RPMI8226 (cell line): ENCODE results near the gene DENND1A.
A peak's percentile ranks its signal among the peaks of the same experiment; 100 is the strongest.
"Not testable (repeated sequence)": the region's sequence is repeated elsewhere in the genome, so short reads cannot be mapped to it uniquely, and the experiment has no call there.

Source experiments
- DNase-seq: peaks from one replicate; pipeline ENCODE4 v3.0.0-alpha.2; 2015

The DENND1A gene

DNA sequence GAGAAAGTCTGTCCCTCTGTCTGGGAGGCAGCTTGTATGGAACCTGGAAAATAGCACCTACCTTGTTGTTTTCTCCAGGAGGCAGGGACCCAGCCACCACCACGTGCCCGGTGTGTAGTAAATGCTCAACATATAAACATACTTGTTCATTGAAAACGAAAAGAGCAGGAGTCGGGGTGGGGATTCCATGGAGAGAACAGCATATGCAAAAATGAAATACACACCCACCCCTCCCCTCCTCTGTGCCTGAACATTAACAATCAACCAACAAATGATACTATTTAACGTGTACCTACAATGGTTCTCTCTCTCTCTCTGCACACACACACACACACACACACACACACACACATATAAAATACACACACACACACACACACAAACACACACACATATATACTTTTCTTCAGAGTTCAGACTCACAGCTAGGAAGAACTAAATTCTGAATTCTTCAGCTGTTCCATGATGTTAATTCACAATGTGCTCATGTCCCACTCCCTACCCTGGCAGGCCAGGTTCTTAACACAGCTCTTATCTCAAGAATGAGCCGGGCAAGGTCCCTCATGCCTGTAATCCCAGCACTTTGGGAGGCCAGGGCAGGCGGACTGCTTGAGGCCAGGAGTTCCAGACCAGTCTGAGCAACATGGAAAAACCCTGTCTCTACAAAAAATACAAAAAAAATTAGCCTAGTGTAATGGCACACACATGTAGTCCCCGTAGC is 16.3 kb upstream of the DENND1A start:
- DNase-seq: no peak

- DNase-seq: no peak
Observed at GRCh38 chr9:123945532-123945931, 15.6 kb upstream of the DENND1A start.

DNA sequence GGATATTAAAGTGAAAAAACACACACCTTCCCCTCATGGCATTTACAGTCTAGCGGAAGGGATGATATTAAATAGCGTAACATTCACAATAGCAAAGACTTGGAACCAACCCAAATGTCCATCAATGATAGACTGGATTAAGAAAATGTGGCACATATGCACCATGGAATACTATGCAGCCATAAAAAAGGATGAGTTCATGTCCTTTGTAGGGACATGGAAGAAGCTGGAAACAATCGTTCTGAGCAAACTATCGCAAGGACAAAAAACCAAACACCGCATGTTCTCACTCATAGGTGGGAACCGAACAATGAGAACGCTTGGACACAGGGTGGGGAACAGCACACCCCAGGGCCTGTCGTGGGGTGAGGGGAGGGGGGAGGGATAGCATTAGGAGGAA is 14.5 kb upstream of the DENND1A start:
- DNase-seq: not testable (repeated sequence)

DNA sequence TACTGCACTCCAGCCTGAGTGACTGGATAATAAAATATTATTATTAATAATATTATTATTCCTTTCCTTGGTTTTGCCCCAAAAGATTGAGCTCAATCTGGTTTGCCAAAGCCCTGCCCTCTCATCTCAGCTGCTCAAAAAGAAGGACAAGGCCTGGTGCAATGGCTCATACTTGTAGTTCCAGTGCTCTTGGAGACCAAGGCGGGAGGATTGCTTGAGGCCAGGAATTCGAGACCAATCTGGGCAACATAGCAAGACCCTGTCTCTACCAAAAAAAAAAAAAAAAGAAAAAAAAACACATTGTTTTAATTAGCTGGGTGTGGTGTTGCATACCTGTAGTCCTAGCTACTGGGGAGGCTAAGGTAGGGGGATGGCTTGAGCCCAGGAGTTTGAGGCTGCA is 13.7 kb upstream of the DENND1A start:
- DNase-seq: no peak

DNA sequence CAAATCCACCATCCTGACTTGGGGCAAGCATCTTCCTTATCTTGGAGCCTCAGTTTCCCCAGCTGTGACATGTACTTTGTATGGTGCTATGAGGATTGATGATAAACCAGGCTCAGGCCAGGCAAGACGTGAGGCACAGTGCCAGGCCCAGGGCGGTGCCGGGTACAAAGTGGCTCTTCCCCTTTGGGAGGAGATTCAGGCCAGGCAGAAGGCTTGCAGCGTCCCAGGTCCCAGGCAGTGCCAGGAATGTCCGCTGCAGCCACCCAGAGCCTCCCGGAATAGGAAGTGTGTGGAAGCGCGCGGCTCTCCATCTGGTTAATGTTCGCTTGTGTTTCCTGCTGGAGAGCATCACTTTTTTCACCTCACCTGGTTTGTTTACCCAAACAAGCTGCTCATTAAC is 12.6 kb upstream of the DENND1A start:
- no peak for DNase-seq

DNA sequence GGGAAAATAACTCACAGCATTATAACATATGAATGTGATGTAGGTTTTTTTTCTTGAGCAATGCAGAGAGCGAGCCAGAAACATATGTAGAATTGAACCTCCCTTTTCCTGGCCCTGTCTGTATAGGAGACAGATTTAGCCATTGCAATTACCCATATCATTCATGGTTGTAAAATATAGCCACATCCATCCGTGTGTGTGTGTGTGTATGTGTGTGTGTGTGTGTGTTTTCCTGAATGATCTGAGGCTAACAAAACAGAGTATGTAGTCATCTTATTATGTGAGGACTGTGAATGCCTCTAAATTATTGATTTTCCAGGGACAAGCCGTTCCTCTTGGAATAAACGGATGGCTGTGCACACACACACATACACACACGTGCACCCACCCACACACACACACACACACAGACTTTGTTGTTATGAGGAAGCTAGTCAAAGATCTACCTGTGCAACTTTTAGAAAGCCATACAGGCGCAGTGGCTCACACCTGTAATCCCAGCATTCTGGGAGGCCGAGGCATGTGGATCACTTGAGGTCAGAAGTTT is 11.7 kb upstream of the DENND1A start:
- DNase-seq: no peak

DNA sequence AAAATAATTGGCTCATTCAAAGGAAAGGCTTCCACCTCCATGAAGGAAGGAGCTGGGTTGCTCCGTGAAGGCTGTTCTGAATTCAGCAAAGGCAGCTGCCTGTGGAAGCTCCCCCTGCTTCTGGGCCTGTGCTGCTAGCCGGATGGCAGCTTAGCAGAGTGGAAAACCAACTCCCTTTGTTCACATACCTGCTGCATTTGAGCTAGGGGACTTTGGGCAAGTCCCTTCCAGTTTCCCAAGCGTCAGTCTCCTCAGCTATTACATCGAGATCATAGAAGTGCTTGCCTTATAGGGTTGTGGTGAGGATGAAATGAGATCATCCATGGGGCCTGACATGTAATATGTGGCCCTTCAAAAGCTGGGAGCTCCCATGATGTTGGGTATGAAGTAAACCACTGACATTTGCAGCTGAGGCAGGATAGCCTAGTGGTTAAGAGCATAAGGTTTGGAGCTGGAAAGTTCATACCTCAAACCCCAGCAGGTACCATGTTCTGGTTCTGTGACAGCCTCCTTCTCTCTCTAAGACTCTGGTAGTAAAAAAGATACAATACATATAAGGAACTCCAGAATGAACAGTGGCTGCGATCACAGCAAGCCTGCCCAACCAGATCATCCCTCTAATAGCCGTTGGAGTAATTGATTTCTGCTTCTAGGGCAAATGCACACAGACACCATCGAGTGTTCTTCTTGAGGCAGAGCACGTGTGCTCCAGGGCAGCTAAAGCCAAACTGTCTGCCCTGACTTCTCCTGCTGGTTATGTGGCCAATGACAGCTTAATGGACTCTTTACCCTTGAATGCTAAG is 11.0 kb upstream of the DENND1A start:
- no peak for DNase-seq

DNA sequence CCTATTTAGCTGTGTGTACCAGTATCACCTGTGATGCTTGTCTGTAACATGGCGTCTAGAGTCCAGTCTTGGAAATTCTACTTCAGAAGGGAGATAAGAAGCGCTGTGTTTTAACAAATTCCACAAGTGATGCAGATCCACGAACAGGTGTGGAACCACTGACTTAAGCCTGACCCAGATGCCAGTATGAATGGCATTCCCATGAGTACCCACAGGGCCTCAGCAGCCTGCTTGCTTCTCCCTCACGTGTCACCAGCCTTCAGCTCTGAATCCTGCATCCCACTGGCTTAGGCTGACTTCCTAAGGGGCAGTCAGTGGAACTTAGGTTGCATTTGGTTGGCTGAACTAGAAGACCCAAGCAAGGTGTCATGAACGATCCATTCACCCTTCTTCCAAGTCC is 8.5 kb upstream of the DENND1A start:
- DNase-seq: no peak

GRCh38 chr9:123936575-123936974 is 6.6 kb upstream of the DENND1A start:
- DNase-seq: not testable (repeated sequence)

DNA sequence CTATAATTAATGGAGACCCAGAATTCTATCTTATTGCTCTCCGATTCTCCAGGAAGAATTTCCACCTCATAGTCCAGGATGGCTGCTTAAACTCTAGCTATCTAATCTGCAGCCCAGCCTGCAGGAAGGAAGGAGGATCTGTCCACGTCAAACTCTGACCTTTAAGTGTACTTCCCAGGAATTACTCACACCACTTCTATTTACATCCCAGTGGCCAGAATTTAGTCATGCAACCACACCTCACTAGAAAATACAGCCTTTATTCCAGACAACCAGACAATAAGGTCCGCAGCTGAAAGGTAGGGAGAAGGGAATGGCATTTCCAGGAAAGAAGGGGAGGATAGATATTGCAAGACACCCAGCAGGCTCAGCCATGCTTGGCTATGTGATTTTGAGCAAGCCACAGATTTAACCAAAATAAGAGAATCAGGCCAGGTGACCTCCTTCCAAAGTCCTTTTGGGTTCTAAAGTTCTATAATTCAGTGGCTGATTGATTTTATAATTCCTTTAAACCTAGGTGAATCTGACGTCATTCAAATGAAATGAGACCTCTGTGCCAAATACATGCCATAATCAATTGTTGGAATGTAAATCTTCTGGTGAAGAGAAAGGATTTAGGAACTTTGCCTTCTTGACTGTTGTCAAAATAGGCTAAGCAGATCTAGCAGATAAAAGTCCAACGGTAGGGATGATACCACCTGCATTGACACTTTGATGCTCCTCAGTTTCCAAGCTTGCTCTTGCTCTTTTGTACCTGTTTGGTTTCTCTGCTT is 3.7 kb upstream of the DENND1A start:
- DNase-seq: no peak

- peak; percentile 34 for DNase-seq
Observed at GRCh38 chr9:123929177-123929869, 603 bp downstream of the DENND1A start.

DNA sequence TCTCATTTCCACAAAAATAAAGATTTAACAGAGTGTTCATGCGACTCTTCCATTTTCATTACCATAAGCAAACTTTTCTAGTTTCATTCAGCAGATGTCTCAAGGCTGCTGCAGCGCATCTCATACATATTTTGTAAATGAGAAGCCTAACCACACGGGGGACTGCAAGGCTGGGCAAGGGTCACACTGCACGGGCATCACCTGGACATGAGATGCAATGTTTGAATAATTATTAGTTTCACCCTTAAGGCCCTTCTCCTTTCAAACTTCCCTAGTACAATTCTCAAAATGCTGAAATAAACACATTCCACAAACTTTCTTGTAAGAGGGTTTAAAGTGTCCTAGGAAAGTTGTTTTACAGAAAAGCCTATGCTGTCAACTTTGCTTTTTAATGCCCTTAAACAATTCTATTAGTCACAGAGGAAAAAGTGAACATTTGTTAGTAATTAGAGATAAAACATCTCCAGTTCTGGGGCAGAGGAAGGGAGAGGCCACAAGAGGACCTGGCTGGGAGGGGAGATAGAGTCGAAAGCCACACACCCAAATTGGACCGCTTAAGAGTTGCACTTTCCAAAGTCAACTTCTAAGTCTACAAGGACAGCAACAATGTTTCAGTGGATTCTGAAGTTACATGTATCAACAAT is 1.3 kb downstream of the DENND1A start:
- peak; percentile 54 for DNase-seq

- no peak for DNase-seq
Observed at GRCh38 chr9:123927625-123928532, 2.0 kb downstream of the DENND1A start.

GRCh38 chr9:123926941-123927340 is 3.0 kb downstream of the DENND1A start:
- no peak for DNase-seq

DNA sequence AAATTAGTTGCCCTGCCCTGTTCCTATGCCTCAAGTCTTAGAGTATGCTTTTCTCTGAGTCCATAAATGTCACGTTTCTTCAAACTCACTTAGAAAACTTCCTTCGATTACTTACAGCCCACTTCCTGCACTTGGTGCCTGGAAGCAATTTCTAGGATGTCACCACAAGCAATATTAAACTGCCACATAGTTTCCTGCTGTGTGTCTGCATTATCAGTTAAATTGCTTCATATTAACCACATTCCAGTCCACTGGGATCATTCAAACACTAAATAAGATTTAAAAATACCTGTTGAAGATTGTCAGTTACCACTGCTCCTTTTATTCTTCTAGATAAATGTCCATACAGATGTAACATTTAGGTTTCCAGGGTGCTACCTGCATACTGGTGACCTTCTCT is 4.1 kb downstream of the DENND1A start:
- no peak for DNase-seq

DNA sequence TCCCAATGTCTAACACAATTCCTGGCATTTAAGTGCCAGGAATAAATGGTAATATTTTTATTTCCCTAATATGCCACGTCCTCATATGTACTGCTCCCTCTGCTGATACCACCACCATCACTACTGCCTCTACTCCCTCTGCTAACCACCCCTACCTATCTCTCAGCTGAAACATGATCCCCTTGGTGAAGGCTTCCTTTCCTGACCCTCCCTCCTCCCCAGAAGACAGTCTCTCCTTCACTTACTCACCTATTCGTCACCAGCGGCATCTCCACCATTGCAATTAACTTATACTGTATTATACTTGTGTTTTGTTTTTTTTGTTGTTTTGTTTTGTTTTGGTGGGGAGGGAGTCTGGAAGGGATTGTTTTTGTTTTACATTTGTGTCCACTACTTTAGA is 4.8 kb downstream of the DENND1A start:
- DNase-seq: no peak

- no peak for DNase-seq
Observed at GRCh38 chr9:123924727-123925126, 5.2 kb downstream of the DENND1A start.

DNA sequence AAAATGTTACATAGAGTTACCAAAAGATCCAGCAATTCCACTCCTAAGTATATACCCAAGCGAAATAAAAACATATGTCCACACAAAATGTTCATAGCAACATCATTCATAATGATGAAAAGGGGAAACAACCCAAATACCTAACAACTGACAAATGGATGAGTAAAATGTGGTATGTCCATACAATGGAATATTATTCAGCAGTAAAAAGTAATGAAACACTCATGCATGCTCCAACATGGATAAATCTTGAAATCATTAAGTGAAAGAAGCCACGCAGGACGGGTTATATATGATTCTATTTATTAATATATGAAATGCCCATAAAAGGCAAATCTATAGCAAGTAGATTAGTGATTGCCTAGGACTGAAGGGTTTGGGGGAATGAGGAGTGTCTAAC is 6.0 kb downstream of the DENND1A start:
- DNase-seq: no peak

DNA sequence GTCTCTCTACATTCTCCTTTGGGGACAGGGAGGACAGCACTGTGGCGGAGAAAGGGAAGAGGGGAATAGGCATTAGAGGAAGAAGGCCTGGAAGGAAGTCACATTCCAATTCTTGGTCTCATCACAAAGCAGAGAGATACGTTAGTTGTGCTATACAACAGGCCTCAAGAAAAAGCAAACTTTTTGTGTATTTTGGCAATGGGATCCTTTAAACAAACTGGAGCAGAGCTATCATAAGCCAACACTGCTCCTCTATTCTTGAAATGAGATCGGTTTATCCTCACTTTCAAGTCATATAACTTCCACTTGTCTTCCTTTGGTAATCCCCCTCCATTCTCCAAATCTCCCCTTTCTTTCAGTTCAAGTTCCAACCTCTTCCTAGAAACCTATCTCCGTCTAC is 6.5 kb downstream of the DENND1A start:
- no peak for DNase-seq

GRCh38 chr9:123922911-123923310 is 7.0 kb downstream of the DENND1A start:
- no peak for DNase-seq

- no peak for DNase-seq
Observed at GRCh38 chr9:123922431-123922830, 7.5 kb downstream of the DENND1A start.
